C4-2B (cell line): Measurements from ENCODE around the gene CD164L2.
A peak's percentile ranks its signal among the peaks of the same experiment; 100 is the strongest.

Source experiments
- H3K27ac ChIP-seq: fragments of 450-650 bp; 2 replicates; pipeline ENCODE4 v1.5.1; 2017
- ZFX ChIP-seq: fragments of 450-650 bp; IDR thresholded peaks from 2 replicates; pipeline ENCODE4 v1.6.1; 2017
- TF ChIP-seq, protein P1 (sequence below): fragments of 450-650 bp; conservative IDR thresholded peaks from 2 replicates; pipeline ENCODE4 v1.5.1; 2017; ENCODE audit warnings: mild to moderate bottlenecking

Gene CD164L2

DNA sequence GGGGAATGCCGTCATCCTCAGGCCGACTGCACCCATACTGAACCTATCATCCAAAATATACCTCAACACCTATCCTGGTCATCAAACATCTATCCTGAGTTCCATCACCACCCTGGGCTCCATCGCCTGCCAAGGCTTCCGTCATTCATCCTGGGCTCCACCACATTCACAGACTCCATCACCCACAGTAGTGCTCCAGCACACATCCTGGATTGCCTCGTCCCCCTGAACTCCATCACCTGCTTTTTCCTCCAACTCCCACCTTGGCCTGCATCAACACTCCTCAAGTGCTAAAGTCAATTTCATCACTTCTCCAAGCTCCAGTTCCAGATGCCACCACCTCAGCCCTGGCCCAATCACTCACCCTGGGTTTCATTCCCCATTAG lies 24.2 kb downstream of the CD164L2 start:
- H3K27ac ChIP-seq, result no peak overlapping the region
- TF ChIP-seq, protein P1, sequence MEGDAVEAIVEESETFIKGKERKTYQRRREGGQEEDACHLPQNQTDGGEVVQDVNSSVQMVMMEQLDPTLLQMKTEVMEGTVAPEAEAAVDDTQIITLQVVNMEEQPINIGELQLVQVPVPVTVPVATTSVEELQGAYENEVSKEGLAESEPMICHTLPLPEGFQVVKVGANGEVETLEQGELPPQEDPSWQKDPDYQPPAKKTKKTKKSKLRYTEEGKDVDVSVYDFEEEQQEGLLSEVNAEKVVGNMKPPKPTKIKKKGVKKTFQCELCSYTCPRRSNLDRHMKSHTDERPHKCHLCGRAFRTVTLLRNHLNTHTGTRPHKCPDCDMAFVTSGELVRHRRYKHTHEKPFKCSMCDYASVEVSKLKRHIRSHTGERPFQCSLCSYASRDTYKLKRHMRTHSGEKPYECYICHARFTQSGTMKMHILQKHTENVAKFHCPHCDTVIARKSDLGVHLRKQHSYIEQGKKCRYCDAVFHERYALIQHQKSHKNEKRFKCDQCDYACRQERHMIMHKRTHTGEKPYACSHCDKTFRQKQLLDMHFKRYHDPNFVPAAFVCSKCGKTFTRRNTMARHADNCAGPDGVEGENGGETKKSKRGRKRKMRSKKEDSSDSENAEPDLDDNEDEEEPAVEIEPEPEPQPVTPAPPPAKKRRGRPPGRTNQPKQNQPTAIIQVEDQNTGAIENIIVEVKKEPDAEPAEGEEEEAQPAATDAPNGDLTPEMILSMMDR, result no peak
- no peak for TF ChIP-seq ZFX

DNA sequence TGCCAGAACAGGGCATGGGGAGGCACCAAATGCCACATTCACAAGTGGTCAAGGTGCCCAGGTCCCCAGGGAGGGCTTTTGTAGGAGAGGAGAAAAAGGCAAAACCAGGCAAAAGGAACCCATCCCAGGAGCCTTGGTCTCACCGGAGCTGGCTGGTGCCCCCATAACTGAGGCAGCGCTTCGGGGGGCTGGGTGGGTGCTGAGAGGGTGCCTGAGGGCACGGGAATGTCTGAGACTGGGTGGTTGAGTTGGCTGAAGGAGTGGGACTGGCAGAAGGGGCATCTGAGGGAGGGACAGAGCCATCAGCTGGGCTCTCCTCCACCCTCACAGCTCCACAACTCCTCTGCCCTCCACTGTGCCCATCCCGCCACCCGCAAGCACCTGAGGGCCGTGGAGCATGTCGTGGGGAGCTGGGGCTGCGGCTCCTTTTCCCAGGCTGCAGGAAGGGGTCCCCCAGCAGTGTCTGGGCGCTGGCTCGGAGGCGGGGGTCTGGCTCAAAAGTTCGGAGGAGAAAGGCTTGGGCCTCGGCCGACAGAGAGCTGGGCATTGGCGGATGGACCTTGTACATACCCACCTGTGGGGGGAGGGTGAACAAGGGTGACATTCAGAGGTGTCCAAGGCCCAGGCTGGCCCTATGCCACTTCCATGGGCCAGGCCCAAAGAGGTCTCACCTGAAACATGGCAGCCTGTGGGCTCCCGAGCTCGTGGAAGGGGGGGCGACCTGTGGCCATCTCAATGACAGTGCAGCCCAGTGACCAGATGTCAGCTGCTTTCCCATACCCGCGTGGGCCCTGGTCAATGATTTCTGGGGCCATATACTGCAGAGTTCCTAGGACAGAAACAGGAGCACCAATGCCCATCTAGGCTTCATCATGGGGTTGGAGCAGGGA lies 24.9 kb downstream of the CD164L2 start:
- no peak overlapping the region for H3K27ac ChIP-seq
- TF ChIP-seq, protein P1, result no peak
- no peak for TF ChIP-seq ZFX

DNA sequence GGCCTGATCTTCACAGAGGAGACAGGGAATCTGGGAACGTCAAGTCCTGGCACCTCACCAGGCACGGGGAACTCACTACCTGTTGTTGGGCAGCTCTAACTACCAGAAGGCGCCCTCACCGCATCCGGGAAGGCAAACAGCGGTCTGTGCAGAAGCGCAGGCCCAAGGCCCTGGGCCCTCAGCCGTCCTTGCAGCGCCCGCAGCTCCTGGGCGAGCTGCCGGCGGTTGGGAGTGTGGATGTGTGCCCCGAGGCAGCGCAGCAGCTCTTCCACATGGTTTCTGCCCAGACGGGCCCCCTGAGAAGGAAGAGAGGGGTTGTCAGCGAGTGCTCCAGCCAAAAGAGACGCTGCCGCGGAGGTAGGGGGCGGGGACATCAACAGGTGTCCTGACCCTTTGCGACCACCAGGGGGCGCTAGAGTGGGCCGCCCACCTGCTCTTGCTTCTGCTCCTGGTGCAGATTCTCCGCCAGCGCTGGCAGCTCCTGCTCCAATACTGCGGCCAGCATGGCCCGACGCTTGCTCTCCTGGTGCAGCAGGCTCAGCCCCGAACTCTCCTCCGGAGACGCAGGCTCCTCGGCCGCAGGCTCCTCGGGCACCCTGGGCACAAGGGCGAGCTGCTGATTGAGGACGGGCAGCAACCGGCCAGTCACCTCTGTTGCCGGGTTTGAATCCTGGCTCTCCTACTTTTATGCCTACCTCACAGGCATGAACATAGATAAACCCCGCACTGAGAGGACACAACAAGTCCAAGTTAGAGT lies 25.7 kb downstream of the CD164L2 start:
- TF ChIP-seq, protein P1, result peak; percentile 97
- no peak; the same call in 1 of the 2 replicates for TF ChIP-seq ZFX
- no peak overlapping the region for H3K27ac ChIP-seq

DNA sequence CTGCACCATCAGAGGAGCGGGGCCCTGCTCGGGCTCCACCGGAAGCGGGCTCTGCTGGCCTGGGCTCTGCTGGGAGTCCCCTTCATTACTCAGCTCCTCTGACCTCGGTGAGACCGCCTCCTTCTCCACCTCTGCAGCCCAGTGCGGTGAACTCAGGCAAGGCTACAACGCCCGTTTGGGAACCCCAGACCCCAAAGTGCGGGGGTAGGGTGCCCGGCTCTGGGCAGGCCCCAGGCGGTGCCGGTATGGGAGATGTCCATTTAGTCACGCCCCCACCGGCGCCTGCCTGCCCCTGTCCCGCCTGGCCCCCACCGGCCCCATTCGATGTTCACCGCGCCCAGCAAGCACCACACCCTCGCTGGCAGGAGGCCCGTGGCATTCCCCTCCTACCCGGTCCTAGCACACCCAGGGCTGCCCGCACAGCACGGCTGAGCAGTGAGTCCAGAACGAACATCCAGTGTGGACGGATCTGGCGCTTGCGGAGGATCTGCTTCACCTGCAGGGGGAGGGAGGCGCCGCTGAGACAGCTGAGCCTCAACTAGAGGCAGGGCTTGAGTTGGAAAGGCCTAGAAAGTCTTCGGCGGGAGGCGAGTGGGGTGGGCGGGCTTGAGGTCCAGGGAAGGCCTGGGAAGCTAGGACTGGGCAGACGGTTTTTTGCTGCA lies 26.4 kb downstream of the CD164L2 start:
- TF ChIP-seq ZFX, result no peak
- TF ChIP-seq, protein P1, result no peak
- H3K27ac ChIP-seq, result no peak overlapping the region

DNA sequence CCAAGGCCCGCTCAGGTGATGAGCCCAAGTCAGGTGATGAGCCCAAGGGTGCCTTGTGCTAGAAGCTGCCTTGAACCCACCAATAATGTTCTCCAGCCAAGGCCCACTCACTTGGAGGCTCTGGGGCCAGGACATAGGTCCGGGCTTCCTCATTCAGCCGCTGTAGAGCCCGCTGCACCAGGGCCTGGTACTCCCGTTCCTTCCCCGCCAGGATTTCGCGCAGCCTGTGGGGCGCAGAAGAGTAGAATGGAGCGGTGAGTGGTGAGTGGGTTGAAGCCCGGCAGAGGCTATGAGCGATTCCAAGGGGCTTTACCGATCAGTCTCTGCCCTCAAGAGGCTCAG lies 26.9 kb downstream of the CD164L2 start:
- H3K27ac ChIP-seq, result no peak overlapping the region
- no peak for TF ChIP-seq ZFX
- TF ChIP-seq, protein P1, result no peak

DNA sequence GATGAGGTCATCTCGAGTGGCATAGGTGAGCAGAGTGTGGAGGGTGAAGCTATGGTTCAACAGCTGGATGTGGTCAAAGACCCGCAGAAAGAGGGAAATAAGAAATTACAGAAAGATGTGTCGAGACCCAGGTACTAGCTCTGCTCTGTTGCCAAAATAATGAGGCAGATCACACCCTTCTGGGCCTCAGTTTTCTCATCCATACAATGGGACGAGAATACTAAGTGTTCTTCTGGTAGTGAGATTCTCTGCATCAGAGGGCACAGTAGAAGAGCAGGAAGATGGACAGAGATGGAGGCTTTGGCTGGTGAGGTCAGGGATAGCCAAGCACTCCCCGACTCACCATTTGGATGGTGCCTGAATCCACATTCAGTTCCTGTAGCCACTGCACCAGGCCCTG lies 27.4 kb downstream of the CD164L2 start:
- TF ChIP-seq, protein P1, result no peak
- TF ChIP-seq ZFX, result no peak
- no peak overlapping the region for H3K27ac ChIP-seq

DNA sequence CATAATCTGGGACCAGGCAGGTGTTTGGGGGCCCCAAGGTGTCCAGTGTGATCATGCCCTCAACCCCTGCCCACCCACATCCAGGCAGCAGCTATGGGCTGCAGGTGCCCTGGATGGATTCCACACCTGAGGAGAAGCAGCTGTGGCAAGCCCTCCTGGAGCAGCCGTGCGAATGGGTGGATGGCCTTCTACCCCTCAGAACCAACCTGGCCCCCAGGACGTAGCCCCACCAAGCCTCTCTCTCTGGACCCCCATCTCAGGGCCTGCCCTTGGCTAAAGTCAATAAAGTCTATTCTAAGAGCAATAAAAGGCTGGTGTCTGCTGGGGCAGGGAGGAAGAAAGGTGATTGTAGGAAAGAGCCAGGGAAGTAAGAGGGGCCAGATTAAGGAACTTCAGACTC lies 29.5 kb downstream of the CD164L2 start:
- no peak for TF ChIP-seq ZFX
- TF ChIP-seq, protein P1, result no peak
- H3K27ac ChIP-seq, result no peak overlapping the region
